ENCODE results near the gene TCEAL5.
"Not testable (repeated sequence)": the region's sequence is repeated elsewhere in the genome, so short reads cannot be mapped to it uniquely, and the experiment has no call there.

TCEAL5 gene, protein sequence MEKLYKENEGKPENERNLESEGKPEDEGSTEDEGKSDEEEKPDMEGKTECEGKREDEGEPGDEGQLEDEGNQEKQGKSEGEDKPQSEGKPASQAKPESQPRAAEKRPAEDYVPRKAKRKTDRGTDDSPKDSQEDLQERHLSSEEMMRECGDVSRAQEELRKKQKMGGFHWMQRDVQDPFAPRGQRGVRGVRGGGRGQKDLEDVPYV

DNA sequence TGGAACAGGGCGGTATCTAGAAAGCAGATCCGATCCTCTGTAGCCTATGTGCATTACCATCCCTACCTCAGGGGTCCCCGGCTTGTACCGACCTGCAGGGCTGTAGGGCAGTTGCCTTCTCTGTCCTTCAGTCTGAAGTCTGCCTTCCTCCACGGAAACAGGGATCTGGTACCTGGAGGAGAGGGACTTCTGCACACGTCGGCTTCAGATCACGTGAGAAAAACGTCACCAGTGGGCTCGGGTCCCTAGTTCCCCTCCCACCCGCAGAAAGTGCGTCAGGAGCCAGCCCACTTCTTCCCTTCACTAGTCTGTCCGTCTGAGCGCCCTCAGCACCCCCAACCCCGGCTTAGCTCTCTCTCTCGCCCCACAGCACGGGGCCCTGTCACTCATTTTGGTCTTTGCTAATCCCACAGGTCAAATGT lies at the start of gene TCEAL5:
TCEAL5 (minus strand) TSS at position 170 of the 422 bp plus-strand sequence. CDS start 2,187 bp downstream, outside the sequence.
- TF ChIP-seq, protein P1, sequence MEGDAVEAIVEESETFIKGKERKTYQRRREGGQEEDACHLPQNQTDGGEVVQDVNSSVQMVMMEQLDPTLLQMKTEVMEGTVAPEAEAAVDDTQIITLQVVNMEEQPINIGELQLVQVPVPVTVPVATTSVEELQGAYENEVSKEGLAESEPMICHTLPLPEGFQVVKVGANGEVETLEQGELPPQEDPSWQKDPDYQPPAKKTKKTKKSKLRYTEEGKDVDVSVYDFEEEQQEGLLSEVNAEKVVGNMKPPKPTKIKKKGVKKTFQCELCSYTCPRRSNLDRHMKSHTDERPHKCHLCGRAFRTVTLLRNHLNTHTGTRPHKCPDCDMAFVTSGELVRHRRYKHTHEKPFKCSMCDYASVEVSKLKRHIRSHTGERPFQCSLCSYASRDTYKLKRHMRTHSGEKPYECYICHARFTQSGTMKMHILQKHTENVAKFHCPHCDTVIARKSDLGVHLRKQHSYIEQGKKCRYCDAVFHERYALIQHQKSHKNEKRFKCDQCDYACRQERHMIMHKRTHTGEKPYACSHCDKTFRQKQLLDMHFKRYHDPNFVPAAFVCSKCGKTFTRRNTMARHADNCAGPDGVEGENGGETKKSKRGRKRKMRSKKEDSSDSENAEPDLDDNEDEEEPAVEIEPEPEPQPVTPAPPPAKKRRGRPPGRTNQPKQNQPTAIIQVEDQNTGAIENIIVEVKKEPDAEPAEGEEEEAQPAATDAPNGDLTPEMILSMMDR (IDR thresholded peaks at IDR 0.05; ENCODE audit: low read length, missing control alignments), result no peak
- no peak for DNase-seq (ENCODE audit: low read depth)
- no peak within 1 kb of the TSS for H3K4me3 ChIP-seq (replicated peaks; ENCODE audit: low read depth, low read length)

DNA sequence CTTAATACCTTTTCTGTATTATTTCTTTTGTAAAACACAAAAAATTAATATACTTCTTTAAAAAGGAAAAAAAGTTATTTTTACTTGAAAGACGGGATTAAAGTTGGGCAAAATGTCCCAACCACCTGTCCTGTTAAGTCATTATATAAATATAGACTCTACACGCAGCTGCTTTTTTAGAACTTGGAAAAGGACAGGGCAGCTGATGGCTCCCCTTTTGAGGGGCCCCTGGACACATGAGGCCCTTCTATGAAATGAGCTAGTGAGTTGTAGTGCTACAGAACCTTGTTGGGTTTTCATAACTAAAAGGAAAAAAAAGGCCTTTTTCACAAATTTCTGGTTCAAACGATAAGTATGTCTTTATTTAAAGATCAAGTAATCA lies 34.8 kb upstream of the TCEAL5 start:
- DNase-seq (ENCODE audit: low read depth), result no peak
- TF ChIP-seq, protein P1 (IDR thresholded peaks at IDR 0.05; ENCODE audit: low read length, missing control alignments), result no peak
- H3K4me3 ChIP-seq (replicated peaks; ENCODE audit: low read depth, low read length), result no peak overlapping the region

DNA sequence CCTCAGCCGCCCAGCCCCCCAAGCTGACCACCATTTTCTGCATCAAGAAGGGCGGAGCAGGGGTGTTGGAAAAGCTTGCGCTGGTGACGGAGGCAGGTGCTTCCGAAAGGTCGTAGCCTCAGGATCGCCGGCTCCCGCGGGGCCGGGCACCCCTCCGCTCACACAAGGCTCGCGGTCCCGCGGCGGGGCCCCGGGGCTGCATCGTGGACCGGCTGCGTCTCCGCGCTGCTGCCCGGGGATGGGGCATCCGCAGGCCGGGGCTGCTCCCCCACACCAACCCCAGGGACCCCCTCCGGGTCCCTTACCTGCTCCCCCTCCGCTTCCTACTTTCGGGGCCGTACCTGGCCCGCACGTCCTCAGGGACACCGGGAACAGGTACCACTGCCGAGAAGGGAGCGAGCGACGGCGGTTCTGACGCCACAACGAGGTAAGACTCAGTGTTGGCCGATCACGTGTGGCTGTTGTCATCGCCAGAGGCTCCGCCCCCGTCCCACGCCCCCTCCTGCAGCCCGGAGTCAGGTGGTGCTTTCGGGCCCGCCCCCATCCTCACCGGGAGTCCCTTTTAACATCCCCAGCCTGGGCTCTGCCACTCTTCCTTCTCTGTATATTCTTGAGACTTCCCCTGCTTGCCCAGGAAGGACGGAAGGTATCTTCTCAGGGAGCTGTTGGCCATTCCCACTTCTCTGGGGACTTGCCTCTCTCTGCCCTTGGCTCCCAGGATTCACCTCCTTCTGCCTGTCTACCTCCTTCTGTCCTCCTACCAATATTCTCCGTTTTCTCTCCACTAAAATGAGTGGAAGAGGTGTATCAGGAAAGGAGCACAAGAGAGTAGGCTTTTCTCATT lies 34.2 kb upstream of the TCEAL5 start, which contains the start of gene BEX2:
BEX2 (minus strand) TSS at position 436 of the 844 bp plus-strand sequence. CDS start 1,014 bp downstream, outside the sequence.
- DNase-seq (ENCODE audit: low read depth), result peak; percentile 17
- peak within 1 kb of the TSS; percentile 44 for H3K4me3 ChIP-seq (replicated peaks; ENCODE audit: low read depth, low read length)
- TF ChIP-seq, protein P1 (IDR thresholded peaks at IDR 0.05; ENCODE audit: low read length, missing control alignments), result no peak

DNA sequence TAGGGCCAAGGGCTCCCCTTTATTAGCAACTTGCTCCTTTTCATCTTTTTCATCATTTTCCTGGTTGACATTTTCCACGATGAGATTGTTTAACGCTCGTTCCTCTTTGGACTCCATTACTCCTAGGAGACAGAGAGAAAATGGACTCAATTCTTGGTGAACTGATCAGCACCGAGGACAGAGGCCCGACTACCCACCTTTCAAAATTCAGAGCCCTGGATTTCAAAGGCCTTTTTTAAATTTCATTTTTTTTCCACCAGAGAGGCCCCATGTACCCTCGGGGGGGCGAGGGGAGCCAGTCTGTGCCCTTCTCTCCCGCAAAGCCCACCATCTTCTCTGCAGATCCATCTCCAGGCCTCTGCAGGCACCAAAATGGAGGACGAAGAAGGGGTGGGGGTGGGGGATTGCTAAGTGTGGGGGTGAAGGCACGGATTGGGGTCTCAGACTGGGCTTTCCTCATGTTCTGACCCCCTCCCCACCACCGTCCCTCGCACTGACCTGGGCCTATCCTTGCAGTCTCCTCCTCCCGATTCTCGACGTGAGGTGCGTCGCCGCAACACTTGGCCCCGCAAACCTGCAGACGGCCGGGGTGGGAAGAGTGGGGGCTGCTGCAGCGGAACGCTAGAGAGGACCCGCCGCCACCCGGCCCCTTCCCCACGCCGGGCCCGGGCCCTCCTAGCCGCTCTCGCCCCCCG lies 33.5 kb upstream of the TCEAL5 start:
- TF ChIP-seq, protein P1 (IDR thresholded peaks at IDR 0.05; ENCODE audit: low read length, missing control alignments), result no peak
- no peak overlapping the region for H3K4me3 ChIP-seq (replicated peaks; ENCODE audit: low read depth, low read length)
- no peak for DNase-seq (ENCODE audit: low read depth)

DNA sequence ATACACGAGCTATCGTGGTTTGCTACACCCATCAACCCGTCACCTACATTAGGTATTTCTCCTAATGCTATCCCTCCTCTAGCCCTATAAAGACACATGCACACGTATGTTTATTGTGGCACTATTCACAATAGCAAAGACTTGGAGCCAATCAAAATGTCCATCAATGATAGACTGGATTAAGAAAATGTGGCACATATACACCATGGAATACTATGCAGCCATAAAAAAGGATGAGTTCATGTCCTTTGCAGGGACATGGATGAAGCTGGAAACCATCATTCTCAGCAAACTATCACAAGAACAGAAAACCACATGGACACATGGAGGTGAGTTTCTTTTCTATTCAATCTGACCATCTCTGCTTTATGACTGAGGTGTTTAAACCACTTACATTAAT lies 29.1 kb upstream of the TCEAL5 start:
- H3K4me3 ChIP-seq (replicated peaks; ENCODE audit: low read depth, low read length); DNase-seq (ENCODE audit: low read depth): not testable (repeated sequence)

DNA sequence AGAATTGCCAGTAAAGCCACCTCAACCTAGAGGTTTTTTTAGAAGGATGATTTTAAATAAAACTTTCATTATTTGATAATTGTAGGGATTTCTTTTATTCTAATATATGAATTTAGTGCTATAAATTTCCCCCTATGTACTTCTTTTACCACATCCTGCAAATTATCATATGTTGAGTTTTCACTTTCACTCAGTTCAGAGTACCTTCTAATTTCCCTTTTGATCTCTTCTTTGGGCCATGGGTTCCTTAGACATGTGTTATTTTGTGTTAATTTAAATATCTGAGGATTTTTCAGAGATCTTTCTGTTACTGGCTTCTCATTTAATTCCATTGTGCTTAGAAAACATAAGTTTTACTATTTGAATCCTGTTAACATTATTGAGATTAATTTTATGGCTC lies 28.2 kb upstream of the TCEAL5 start:
- no peak overlapping the region for H3K4me3 ChIP-seq (replicated peaks; ENCODE audit: low read depth, low read length)
- DNase-seq (ENCODE audit: low read depth), result no peak
- TF ChIP-seq, protein P1 (IDR thresholded peaks at IDR 0.05; ENCODE audit: low read length, missing control alignments), result no peak

DNA sequence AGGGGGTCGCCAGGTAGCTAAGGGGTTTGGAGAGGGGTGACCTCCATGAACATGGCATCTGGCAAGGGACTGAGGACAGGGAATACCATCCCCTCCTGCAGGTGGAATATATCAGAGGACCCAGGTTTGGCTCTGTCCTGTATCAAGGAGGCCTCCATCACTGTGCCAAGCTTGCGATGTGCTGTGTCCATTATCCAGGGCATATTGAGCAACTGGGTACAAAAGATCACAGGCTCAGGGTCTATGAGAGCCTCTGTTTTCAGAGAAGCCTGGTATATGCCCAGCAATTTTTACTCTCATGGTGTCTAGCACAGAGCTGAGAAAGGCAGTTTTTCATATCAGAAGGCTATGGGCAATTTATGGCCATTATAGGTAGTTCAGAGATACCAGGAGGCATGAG lies 16.6 kb upstream of the TCEAL5 start:
- no peak for DNase-seq (ENCODE audit: low read depth)
- TF ChIP-seq, protein P1 (IDR thresholded peaks at IDR 0.05; ENCODE audit: low read length, missing control alignments), result no peak
- H3K4me3 ChIP-seq (replicated peaks; ENCODE audit: low read depth, low read length), result no peak overlapping the region

Measured in fibroblast of pulmonary artery (primary cell).